GM18517 (cell line): ENCODE data around the gene SMIM1.

Experiments used
- ATAC-seq: cut with Tn5 transposase; IDR thresholded peaks from one replicate; pipeline ENCODE4 v1.9.1; 2021; ENCODE audit warnings: mild to moderate bottlenecking, moderate library complexity; ENCODE audit not compliant: unreplicated experiment

SMIM1 gene

GRCh38 chr1:3775490-3776230 lies 3.1 kb downstream of the SMIM1 start:
- ATAC-seq = no peak

GRCh38 chr1:3776231-3776961 lies 3.8 kb downstream of the SMIM1 start:
- no peak for ATAC-seq

GRCh38 chr1:3777078-3777547 lies 4.6 kb downstream of the SMIM1 start:
- ATAC-seq = no peak

GRCh38 chr1:3777647-3778589 lies 5.4 kb downstream of the SMIM1 start:
- ATAC-seq = no peak

- ATAC-seq = no peak
Observed at GRCh38 chr1:3778590-3779264, 6.2 kb downstream of the SMIM1 start.

- ATAC-seq = no peak
Observed at GRCh38 chr1:3779265-3779911, 6.8 kb downstream of the SMIM1 start.

- no peak for ATAC-seq
Observed at GRCh38 chr1:3779912-3780416, 7.4 kb downstream of the SMIM1 start.

- ATAC-seq = no peak
Observed at GRCh38 chr1:3780901-3781300, 8.4 kb downstream of the SMIM1 start.

- ATAC-seq = no peak
Observed at GRCh38 chr1:3783651-3784474, 11.3 kb downstream of the SMIM1 start.

GRCh38 chr1:3785045-3785444 lies 12.5 kb downstream of the SMIM1 start:
- no peak for ATAC-seq

- ATAC-seq = no peak
Observed at GRCh38 chr1:3785456-3786157, 13.1 kb downstream of the SMIM1 start.

- no peak for ATAC-seq
Observed at GRCh38 chr1:3786468-3787348, 14.2 kb downstream of the SMIM1 start.

- no peak for ATAC-seq
Observed at GRCh38 chr1:3787349-3787715, 14.8 kb downstream of the SMIM1 start.

GRCh38 chr1:3787745-3788605 lies 15.4 kb downstream of the SMIM1 start:
- no peak for ATAC-seq

- no peak for ATAC-seq
Observed at GRCh38 chr1:3788756-3789420, 16.3 kb downstream of the SMIM1 start.
